GM21447 (cell line): ENCODE measurements around the gene CLDN14.

Experiments
- ATAC-seq: cut with Tn5 transposase; IDR thresholded peaks from one replicate; pipeline ENCODE4 v1.9.1; 2021; ENCODE audit not compliant: unreplicated experiment

Gene CLDN14, protein sequence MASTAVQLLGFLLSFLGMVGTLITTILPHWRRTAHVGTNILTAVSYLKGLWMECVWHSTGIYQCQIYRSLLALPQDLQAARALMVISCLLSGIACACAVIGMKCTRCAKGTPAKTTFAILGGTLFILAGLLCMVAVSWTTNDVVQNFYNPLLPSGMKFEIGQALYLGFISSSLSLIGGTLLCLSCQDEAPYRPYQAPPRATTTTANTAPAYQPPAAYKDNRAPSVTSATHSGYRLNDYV

DNA sequence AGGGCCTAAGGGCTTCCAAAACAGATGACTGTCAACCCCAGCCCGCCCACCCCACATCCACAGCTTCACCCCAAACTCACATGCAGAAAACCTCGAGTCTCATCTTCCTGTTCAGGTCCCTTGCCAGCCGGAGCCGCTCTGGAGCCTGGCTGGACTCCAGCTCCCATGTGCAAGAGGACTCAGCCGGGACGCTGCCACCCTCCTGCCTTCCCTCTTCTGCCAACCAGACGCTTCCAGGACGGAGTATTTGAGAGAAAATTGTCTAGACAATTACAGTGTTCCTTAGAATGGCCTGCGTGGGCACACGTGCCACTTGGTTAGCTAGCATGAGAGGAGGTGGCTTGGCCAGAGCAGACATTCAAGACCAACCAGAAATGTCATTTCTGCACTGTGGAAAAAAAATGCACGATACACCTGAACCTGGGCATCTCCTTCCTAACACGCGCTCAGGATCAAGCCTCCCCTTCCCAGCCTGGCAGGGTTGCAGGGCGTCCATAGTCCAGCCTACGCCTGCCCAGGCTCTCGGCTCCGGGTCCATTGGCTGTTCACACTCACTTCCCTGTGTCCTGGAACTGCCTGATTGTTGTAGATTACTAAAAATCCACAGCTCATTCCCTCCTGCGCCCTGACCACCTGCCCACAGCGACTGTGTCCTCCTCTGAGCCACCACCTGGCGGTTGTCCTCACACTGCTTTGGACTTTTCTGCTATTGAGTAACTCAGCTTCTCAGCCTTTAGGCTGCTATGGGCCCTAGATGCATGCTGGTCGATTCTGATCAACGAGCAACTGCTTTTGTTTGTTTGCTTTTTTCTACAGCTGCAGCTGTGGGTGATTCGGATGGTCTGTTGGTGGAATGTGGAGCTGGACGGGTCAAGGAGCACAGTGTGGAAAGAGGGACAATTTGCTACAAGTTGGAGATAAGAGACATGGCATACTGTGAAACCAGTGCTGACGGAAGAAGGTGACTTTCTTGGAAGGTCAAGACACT, at the start of gene CLDN14:
Gene CLDN14 (minus strand): TSS at position 708 of the 988 bp plus-strand sequence. CDS start 18,427 bp downstream, outside the sequence.
- ATAC-seq: no peak

DNA sequence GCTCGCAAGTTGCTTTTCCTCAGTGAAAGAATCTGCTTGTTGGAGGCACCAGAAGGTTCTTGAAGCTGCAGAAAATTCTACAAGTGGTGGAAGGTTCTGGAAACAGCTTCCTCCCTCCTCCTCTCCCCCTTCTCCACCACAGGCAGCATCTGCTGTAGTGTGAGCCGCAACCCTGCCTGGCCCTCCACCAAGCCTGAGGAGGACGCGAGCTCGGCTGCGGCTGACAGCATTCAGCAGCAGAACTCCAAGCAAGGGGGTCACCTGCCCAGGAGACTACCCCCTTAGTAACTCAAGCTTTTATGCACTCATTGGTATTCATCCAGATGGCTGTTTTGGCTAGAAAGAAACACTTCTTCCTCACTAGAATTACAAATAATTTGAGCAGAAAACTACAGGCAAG, 48.8 kb upstream of the CLDN14 start:
- no peak for ATAC-seq

DNA sequence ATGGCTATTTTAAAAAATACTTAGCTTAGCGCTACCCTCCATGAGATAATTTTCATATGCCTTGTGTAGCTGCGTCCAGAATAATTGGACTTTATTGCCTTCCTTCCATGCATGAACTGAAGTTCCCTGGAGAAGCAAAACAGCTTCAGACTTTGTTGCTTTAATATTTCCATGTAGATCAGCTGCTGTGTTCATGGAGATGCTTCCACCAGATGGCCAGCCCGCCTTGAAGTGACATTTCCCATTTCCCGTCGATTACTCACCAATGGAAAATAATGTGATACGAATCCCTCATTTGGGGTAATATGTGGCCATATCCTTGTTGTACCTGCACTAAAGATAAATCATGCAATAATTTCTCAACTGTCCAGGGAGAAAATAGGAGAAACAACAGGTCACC, 47.4 kb upstream of the CLDN14 start:
- ATAC-seq: no peak

DNA sequence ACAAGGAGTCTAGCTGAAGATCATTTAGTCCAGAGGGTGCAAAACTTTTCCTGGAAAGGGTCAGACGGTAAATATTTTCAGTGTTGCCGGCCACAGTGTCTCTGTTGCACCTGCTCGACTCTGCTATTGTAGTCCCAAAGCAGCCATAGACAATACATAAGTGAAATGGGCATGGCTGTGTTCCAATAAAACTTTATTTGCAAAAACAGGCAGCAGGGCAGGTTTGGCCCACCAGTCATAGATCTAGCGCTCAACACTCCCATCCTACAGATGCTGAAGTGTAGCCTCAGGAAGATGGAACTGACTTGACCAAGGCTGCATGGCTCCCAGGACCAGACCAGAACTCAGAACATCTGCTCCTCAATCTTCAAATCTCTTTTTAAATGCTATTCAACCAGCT, 46.2 kb upstream of the CLDN14 start:
- ATAC-seq: no peak

DNA sequence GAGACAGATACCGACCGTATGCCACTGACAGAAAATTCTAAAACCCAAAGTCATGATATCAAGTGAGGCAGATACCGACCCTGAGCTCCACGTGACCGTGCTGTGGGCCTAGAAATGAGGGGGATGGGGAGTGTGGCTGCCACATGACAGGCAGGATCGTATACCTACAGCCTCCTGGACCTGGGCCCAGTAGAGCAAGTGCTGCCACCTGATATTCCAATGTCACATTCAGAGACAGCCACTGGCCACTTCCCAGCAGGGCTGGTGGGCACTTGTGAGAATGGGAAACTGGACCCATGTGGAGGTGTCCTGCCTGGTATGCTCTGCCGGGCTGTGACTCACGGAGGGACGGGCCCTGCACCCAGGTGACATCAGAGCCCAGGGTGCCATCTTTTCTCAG, 44.6 kb upstream of the CLDN14 start:
- ATAC-seq: no peak

DNA sequence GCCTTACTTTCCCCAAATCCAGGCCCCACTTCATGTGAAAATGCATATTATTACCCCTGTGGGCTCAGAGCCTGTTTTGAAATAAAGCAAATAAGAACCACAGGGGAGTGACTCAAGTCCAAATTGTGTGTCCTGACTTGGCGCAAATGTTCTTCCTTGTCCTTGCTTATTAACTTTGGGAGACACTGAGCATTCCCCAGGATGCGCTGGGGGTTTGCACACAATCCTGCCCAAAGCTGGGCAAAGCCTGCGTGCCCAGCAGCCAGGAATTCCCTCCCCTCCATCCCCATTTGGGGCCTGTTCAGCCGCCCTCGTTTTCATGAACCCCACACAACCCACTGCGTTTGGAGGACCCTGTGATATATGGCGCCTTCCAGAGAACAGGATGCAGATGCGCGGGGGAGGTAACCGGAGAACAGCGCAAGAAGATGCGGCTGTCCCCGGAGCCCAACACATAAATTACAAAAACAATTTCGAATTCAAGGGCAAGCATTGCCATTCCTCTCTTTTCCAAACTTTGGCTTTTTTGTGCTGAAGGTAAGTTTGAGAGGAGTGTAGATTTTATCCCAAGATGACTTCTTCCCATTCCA, 42.4 kb upstream of the CLDN14 start:
- no peak for ATAC-seq

DNA sequence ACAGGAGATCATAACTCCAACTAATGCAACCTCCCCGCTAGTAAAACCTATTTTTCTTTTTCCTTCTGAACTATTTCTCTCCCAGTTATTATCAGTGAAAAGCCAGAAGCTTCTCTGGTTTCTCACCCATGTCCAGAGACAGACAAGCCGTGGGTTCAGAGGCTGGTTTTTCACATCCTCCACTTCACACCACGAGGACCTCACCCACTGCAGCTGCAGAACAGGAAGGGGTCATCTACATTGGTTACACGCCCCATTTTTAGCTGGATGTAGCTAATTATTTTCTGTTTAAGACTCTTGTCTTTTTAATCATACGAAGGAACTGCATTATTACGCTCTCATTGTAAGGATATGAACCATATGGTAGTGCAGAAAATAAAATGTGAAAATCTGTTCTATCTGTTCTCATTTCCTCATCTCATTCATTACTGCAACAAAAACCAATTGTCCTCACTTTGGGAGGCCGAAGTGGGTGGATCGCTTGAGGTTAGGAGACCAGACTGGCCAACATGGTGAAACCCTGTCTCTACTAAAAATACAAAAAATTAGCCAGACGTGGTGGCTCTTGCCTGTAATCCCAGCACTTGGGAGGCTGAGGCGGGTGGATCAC, 39.1 kb upstream of the CLDN14 start:
- no peak for ATAC-seq

DNA sequence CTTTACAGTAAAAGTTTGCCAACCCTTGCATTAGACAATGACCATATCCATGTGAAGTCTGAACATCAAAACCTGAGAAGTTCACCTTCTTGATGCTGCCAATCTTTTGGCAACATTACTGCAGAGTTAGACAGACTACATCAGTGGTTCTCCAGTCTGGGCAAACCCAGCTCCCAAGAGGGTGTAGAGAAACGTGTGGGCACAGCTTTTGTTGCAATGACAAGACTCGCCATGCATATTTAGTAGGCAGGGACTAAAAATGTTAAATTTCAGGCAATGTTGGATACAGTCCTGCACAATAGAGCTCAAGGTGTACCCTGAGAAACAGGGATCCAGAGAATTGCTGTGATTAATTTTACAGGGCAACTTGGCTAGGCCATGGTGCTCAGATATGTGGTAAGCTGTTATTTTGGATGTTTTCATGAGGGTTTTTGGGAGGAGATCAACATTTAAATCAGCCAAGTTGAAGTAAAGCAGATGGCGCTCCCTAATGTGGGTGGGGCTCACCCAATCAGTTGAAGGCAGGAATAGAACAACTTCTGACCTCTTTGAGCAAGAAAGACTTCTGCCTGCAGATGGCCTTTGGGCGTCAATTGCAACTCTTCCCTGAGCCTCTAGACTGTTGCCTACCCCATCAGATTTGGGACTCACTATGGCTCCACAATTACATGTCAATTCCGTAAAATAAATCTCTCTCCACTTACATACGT, 37.6 kb upstream of the CLDN14 start:
- no peak for ATAC-seq

DNA sequence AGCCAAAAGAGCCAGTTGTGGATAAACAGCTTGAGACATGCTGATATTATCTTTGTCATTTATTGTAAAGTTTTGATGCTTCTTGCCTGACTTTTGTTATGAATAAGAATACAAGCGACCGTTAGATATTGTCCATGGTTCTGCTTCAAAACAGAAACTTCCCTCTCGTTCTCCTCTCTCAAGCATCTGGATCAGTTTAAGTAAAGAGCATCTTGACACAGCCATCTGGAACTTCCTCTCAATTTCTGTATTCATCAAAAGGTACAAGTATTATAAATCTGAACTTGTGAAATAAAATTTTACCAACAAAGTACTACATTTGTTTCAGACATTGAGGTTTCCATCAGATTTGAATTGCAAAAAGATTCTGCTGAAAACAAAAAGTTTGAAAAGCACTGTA, 36.4 kb upstream of the CLDN14 start:
- ATAC-seq: no peak

DNA sequence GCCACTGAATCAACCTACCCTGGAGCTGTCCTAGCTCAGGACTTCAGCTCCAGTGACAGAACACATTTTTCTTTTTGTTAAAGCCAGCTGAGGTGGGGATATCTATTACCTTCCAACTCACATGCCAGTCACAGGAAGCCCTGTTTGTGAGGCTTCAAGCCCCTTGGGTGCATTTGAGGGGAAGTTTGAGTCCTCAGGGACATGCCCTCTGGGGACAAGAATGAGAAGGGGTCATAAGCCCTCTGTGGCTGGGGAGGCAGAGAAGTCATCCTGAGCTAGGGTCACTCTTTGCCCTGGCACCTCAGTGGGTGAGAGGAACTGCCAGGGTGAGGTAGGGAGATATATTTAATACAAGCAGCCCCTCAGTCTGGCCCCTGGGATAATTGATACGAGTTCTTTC, 33.5 kb upstream of the CLDN14 start:
- no peak for ATAC-seq

DNA sequence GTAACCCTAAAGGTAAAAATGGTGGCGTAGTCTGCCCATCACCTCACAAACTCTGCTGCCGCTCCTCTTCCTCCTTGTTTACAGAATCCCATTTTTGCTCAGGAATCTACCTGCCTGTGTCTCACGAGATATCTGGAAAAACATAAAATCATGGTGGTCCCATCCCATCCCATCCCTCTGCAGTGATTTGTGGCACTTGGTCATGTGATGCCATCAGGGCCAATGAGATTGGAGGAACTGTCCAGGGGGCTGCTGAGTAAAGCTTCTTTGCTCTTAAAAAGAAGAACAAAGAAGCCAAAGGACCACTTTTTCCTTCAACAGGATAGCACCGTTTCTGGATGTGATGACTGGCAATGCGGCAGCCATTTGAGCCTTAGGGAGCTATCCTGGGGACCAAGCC, 33.0 kb upstream of the CLDN14 start:
- no peak for ATAC-seq

DNA sequence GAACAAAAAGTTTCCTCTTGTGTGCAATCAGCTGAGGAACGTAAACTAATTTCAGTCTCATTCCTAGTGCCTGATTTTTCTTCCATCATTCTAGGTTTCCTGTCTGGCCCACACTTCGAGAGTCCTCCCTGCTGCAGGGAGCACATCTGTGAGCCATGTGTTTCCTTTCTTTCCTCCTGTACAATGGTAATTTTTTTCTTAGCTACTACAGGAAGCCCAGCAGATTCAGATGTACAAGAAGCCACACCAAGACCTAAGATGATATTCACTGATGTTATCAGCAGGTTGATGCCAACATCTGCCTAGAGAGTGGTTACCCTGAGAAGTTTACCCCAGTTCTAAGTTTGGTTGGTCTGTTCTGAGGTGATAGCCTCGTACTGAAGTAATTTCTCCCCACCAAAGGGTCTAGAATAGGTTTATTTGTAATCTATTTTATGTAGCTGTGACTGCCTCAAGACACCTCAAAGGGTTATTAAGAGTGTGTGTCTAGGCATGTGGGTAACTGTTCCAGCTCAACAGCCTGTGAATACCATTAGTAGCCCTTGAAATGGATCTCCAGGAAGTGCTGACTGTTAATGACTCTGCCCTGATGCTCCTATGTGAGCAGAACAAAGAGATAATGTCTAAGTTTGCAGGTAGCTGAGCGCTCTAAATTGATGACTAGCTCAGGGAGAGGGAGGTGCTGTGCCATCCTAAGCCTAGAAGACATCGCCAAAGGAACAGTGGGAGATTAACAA, 31.7 kb upstream of the CLDN14 start:
- ATAC-seq: no peak

DNA sequence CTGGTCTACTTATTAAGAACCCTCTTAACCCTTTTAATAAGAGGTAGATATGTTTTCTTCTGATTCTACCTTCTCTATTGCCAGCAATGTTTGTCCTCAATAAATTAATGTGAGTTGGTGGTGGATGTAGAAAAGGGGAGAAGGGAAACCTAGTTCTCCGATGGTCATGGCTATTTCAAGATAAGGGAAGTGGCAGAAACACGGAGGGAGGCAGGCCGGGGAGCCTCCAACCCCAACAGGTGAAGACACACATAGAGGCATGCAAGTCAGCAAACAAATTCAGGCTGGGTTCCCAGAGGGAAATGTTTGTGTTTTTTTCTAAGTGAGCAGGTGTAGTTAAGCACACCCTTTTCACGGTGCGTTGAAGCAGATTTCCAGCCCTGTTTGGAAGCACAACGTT, 31.0 kb upstream of the CLDN14 start:
- ATAC-seq: no peak

DNA sequence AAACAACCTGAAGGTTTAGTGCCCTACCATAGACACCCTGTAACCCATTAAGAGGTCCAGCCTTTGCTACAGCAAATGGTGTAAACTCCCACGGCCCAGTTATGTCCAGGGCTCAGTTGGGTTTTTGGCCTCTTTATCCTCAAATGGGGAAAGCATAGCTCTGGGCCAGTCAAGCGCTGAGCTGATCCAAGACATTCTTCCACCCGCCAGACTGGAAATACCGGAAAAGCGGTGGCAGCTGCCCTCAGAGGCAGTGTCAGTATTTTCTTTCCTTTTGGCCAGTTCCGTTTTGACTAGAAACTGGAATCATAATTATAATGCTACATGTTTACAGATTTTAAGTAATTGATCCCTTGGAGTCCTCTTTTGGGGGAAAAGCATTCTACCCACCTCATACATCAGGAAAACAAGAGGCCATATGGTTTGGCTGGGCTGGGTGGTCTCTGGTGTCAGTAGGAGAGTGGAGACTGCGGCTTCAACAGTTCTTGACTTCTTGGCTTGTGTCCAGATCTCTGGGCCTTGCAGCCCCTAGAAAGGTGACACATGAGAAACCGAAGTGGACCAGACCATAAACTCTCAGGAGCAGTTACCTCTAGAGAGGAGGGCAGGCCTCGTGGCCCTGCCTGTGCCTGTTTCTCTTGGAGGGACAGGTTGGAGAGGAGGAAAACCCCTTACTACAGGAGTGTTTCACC, 30.2 kb upstream of the CLDN14 start:
- ATAC-seq: no peak

DNA sequence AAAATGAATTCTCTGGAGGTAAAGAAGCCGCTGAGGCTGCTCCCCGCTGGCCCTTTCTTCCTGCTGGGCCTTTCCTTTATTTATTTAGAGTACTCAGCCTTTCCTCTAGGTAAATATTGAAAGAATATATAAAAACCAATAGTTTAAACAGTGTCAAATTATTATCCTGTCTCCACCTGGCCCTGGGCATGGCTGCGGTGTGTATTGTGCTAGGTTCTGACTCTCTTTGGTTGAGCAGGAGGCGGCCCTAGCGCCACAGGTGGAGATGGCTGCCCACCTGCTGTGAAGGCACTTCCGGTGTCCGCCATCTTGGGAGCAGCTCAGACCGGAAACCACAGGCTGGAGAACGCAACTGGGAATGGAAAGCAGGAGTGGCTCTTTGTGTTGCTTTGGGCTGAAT, 29.0 kb upstream of the CLDN14 start:
- ATAC-seq: no peak

DNA sequence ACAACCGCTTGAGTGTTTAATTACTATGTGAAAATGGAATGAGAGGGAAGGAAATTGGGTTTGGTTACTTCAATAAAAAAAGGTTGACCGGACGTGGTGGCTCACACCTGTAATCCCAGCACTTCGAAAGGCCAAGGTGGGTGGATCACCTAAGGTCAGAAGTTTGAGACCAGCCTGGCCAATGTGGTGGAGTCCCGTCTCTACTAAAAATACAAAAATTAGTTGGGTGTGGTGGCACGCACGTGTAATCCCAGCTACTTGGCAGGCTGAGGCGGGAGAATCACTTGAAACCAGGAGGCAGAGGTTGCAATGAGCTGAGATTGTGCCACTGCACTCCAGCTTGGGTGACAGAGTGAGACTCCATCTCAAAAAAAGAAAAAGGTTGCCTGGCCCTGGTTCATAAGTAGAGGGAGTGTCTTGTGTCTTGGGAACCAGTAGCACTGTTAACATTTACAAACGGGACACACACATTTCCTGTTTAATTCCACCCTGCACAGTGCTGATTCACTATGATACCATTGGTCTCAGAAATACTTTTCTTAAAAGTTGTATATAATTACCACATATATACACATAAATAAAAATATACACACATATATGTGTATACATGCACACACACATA, 27.6 kb upstream of the CLDN14 start:
- ATAC-seq: no peak

DNA sequence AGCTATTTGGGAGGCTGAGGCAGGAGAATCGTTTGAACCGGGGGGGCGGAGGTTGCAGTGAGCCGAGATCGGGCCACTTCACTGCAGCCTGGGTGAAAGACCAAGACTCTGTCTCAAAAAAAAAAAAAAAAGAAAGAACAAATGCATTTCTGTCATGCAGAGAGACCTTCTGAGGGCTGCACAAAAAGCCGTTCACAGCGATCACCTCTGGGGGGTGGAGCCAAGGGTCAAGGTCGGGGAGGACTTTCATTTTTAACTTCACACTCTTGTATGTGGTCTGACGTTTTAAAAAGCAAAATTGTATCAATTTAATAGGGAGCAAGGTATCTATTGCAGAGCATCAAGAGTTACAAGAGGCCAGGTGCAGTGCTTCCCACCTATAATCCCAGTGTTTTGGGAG, 26.6 kb upstream of the CLDN14 start:
- ATAC-seq: no peak

DNA sequence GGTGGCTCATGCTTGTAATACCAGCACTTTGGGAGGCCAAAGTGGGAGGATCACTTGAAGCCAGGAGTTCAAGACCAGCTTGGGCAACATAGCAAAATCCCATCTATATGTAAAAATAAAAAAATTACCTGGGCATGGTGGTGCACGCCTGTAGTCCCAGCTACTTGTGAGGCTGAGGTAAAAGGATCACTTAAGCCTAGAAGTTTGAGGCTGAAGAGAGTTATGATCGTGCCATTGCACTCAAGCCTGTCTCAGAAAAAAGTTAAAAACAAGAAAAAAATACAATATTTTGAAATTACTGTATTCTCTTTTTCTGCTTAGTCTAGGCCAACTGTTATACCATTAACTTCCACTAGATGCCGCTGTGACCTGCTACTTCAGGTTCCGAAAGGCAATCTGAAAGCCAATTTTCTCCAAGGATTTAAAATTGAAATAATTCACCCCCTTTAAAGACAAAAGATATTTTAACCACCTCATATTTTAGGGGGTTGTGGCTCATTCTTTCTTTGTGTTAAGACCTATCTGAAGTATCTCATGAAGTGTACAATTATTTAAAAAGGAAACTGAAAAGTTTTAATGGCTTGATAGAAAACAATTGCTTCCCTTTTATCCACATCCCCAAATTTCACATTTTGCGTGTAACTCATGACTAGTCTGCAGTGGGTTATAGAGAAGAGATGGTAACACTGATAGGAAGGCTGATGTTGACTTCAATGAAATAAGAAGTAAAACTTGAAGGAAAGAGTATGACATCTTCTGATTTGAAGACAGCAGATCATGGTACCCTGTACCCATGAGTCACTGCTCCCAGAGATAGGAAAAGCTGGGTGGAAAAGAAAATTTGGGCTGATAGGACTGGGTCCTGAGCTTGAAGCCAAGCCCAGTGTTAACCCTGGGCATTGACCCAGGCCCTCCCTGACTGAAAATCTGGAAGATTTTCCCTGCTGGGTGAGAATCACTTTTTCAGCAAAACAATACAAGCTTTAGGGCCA, 24.4 kb upstream of the CLDN14 start:
- no peak for ATAC-seq
